Activated naive CD8-positive, alpha-beta T cell treated with anti-CD3 and anti-CD28 coated beads, Interleukin-2, amount 10 ng/mL, durations not matched to agents 7 days and 5 days (primary cell): ENCODE results near the gene NXPH1. TPM values are rescaled to one million over a fixed set of nuclear protein-coding genes. Genes with fewer than 3 reads are reported as not detected.

Experiments used
- ATAC-seq: fragments of 150-1000 bp; cut with Tn5 transposase; one replicate; pipeline ENCODE4 v1.10.0; 2021; ENCODE audit warnings: low read depth, moderate library complexity
- POLR2A ChIA-PET: fragments of 350-600 bp; sonication (Branson Sonifier 250); formaldehyde crosslinking; loops from one replicate; lab custom pipeline; 2021; ENCODE audit warnings: antibody characterized with exemption; lab: Charles Lee
- DNase-seq: peaks from one replicate; pipeline ENCODE4 v3.0.0; 2021
- H3K27ac Mint-ChIP-seq: one replicate; pipeline ENCODE4 v1.8.0; 2022; ENCODE audit warnings: mild to moderate bottlenecking, mixed read lengths
- H3K27me3 Mint-ChIP-seq: one replicate; pipeline ENCODE4 v1.8.0; 2022; ENCODE audit warnings: mild to moderate bottlenecking, moderate library complexity, mixed read lengths
- H3K36me3 Mint-ChIP-seq: one replicate; pipeline ENCODE4 v1.8.0; 2021; ENCODE audit warnings: mild to moderate bottlenecking, mixed read lengths
- H3K4me1 Mint-ChIP-seq: one replicate; pipeline ENCODE4 v1.8.0; 2021; ENCODE audit warnings: mixed read lengths
- H3K4me3 Mint-ChIP-seq: one replicate; pipeline ENCODE4 v1.8.0; 2022; ENCODE audit warnings: mild to moderate bottlenecking, moderate library complexity, mixed read lengths
- H3K9me3 Mint-ChIP-seq: one replicate; pipeline ENCODE4 v1.8.0; 2021; ENCODE audit warnings: mixed read lengths
- total RNA-seq, 2 experiments: library from RNA; stranded (reverse); gene quantifications; one replicate each; pipeline ENCODE4 v1.2.3, GENCODE V29; 2021

Gene NXPH1
- total RNA-seq, 2 experiments from 2014 or later = not detected

DNA sequence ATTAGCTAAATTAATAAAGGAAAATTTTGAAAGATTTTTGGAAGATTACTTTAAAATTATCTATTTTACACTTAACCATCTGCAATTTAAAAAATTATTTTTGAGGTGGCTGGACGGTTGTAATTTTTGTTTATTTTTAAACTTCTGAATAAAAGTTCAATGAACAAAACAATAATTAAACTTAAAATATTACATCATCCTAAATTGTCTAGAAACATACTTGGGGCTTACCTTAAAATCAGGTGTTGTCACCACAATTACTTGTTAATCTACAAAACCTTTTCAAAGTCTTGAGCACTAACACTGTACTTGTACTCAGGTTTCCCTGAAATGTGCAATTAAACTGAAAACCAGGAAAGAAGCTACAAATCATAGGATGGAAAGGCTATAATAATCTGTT is 328.3 kb downstream of the NXPH1 start:
- no peak for DNase-seq
- ATAC-seq = no peak
- Mint-ChIP-seq H3K36me3 (no peaks in the 10 kb centered on the region), H3K27ac (no peak overlapping the region), H3K4me3 (no peak overlapping the region), H3K9me3 (no peaks in the 10 kb centered on the region), H3K4me1 (no peaks in the 10 kb centered on the region), H3K27me3 (no peaks in the 10 kb centered on the region)
- POLR2A ChIA-PET = no interaction called here

- DNase-seq (no peak), ATAC-seq (no peak)
- Mint-ChIP-seq H3K4me3 (no peak overlapping the region), H3K4me1 (no peaks in the 10 kb centered on the region), H3K27me3 (no peaks in the 10 kb centered on the region), H3K9me3 (peaks cover 2% of the 10 kb centered on the region), H3K36me3 (no peaks in the 10 kb centered on the region), H3K27ac (no peak overlapping the region)
- POLR2A ChIA-PET = no interaction called here
These were observed 329.4 kb downstream of the NXPH1 start for GRCh38 chr7:8762803-8763202.

- Mint-ChIP-seq H3K27ac (no peak overlapping the region), H3K4me1 (no peaks in the 10 kb centered on the region), H3K27me3 (no peaks in the 10 kb centered on the region), H3K9me3 (peaks cover 2% of the 10 kb centered on the region), H3K4me3 (no peak overlapping the region), H3K36me3 (no peaks in the 10 kb centered on the region)
- ATAC-seq = no peak
- POLR2A ChIA-PET = no interaction called here
- no peak for DNase-seq
These were observed 332.0 kb downstream of the NXPH1 start for GRCh38 chr7:8765374-8765773.

DNA sequence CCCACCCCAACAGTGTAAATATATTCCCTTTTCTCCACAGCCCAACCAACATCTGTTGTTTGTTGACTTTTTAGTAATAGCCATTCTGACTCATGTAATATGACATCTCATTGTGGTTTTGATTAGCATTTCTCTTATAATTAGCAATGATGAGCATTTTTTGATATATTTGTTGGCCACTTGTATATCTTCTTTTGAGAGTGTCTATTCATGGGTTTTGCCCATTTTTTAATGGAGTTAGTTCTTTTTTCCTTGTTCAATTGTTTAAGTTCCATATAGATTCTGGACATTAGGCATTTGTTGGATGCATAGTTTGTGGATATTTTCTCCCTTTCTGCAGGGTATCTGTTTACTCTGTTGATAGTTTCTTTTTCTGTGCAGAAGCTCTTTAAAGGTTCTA is 340.1 kb downstream of the NXPH1 start:
- peaks cover 1% of the 10 kb centered on the region for H3K9me3 Mint-ChIP-seq
- no peak overlapping the region for H3K27ac Mint-ChIP-seq
- no peaks in the 10 kb centered on the region for H3K4me1 Mint-ChIP-seq
- no peaks in the 10 kb centered on the region for H3K36me3 Mint-ChIP-seq
- no peaks in the 10 kb centered on the region for H3K27me3 Mint-ChIP-seq
- DNase-seq (no peak), ATAC-seq (no peak)
- POLR2A ChIA-PET = no interaction called here
- H3K4me3 Mint-ChIP-seq = no peak overlapping the region

GRCh38 chr7:8778459-8778858 is 345.1 kb downstream of the NXPH1 start:
- POLR2A ChIA-PET = no interaction called here
- H3K4me3 Mint-ChIP-seq = no peak overlapping the region
- no peak for ATAC-seq
- DNase-seq = no peak
- no peaks in the 10 kb centered on the region for H3K36me3 Mint-ChIP-seq
- no peak overlapping the region for H3K27ac Mint-ChIP-seq
- peaks cover 1% of the 10 kb centered on the region for H3K9me3 Mint-ChIP-seq
- H3K27me3 Mint-ChIP-seq = no peaks in the 10 kb centered on the region
- no peaks in the 10 kb centered on the region for H3K4me1 Mint-ChIP-seq

GRCh38 chr7:8781166-8781565 is 347.8 kb downstream of the NXPH1 start:
- Mint-ChIP-seq H3K4me1 (no peaks in the 10 kb centered on the region), H3K4me3 (no peak overlapping the region), H3K9me3 (no peaks in the 10 kb centered on the region), H3K27me3 (no peaks in the 10 kb centered on the region), H3K36me3 (no peaks in the 10 kb centered on the region), H3K27ac (no peak overlapping the region)
- DNase-seq (no peak), ATAC-seq (no peak)
- POLR2A ChIA-PET = no interaction called here

GRCh38 chr7:8783229-8783628 is 349.8 kb downstream of the NXPH1 start:
- H3K4me3 Mint-ChIP-seq = no peak overlapping the region
- no peak overlapping the region for H3K27ac Mint-ChIP-seq
- H3K9me3 Mint-ChIP-seq = no peaks in the 10 kb centered on the region
- DNase-seq (no peak), ATAC-seq (no peak)
- no peaks in the 10 kb centered on the region for H3K27me3 Mint-ChIP-seq
- no peaks in the 10 kb centered on the region for H3K4me1 Mint-ChIP-seq
- POLR2A ChIA-PET = no interaction called here
- H3K36me3 Mint-ChIP-seq = no peaks in the 10 kb centered on the region

GRCh38 chr7:8785081-8785480 is 351.7 kb downstream of the NXPH1 start:
- no peak overlapping the region for H3K27ac Mint-ChIP-seq
- H3K27me3 Mint-ChIP-seq = no peaks in the 10 kb centered on the region
- no peaks in the 10 kb centered on the region for H3K4me1 Mint-ChIP-seq
- no peaks in the 10 kb centered on the region for H3K36me3 Mint-ChIP-seq
- ATAC-seq (no peak), DNase-seq (no peak)
- H3K9me3 Mint-ChIP-seq = no peaks in the 10 kb centered on the region
- POLR2A ChIA-PET = no interaction called here
- no peak overlapping the region for H3K4me3 Mint-ChIP-seq

GRCh38 chr7:8800986-8801385 is 367.6 kb downstream of the NXPH1 start:
- no peak for ATAC-seq
- Mint-ChIP-seq H3K27ac (no peak overlapping the region), H3K4me1 (no peaks in the 10 kb centered on the region), H3K27me3 (no peaks in the 10 kb centered on the region), H3K4me3 (no peak overlapping the region), H3K9me3 (peaks cover 5% of the 10 kb centered on the region), H3K36me3 (no peaks in the 10 kb centered on the region)
- POLR2A ChIA-PET = no interaction called here
- DNase-seq = no peak

Other genes with a start within 250 kb of the NXPH1 start
- 1 to 10 TPM in 1 of 2 experiments, under 1 TPM in 1; 0.91 to 2.4 TPM for gene ICA1, start 171.4 kb upstream of the NXPH1 start, total RNA-seq